Panc1 (cell line): Measurements from ENCODE around the gene AKAP5. TPM values are rescaled to one million over a fixed set of nuclear protein-coding genes. Genes with fewer than 3 reads are reported as not detected.

Experiments
- ATAC-seq: fragments of 200-7000 bp; cut with Tn5 transposase; 2 replicates; pipeline ENCODE4 v1.9.1; 2020; ENCODE audit warnings: mild to moderate bottlenecking, moderate library complexity
- BruUV-seq: library from RNA; stranded (reverse); fragments of 400-500 nt; replicated peaks from 2 replicates; lab custom pipeline; 2021; lab: Mats Ljungman, UMichigan
- CTCF ChIA-PET: fragments of 300-600 bp; sonication (Branson Sonifier 250); formaldehyde crosslinking; loops from one replicate; lab custom pipeline; 2022; ENCODE audit warnings: antibody characterized with exemption; lab: Charles Lee
- POLR2A ChIA-PET: fragments of 300-600 bp; sonication (Branson Sonifier 250); formaldehyde crosslinking; loops from one replicate; lab custom pipeline; 2022; ENCODE audit warnings: antibody characterized with exemption; lab: Charles Lee
- DNase-seq: peaks from one replicate; pipeline ENCODE4 v3.0.0-alpha.2; 2010; ENCODE audit warnings: low read depth, low spot score
- H3K27ac ChIP-seq: 2 replicates; pipeline ENCODE4 v1.5.1; 2011; ENCODE audit warnings: mild to moderate bottlenecking, low read length, inconsistent platforms
- H3K27me3 ChIP-seq: fragments of 200-500 bp; sonication (Bioruptor generic); 2 replicates; pipeline ENCODE4 v1.6.0; 2014; ENCODE audit warnings: low read length, inconsistent platforms; ENCODE audit not compliant: control insufficient read depth, insufficient read depth
- H3K36me3 ChIP-seq: fragments of 200-500 bp; sonication (Bioruptor generic); 2 replicates; pipeline ENCODE4 v1.5.1; 2014; ENCODE audit warnings: inconsistent platforms, mild to moderate bottlenecking, low read length, moderate library complexity; ENCODE audit not compliant: control insufficient read depth, insufficient read depth
- H3K4me1 ChIP-seq: 2 replicates; pipeline ENCODE4 v1.5.1; 2011; ENCODE audit warnings: inconsistent platforms, mild to moderate bottlenecking, low read length, moderate library complexity; ENCODE audit not compliant: control insufficient read depth, insufficient read depth
- H3K4me3 ChIP-seq, 2 experiments: 2 replicates each; pipeline ENCODE4 v1.5.1; 2011 to 2012; ENCODE audit warnings: low read depth in 2 of 2, low read length in 2 of 2, mild to moderate bottlenecking in 2 of 2, inconsistent platforms in 1 of 2, moderate library complexity in 1 of 2
- H3K9me3 ChIP-seq: fragments of 200-500 bp; sonication (Bioruptor generic); 2 replicates; pipeline ENCODE4 v1.5.1; 2014; ENCODE audit warnings: low read depth, mild to moderate bottlenecking, inconsistent platforms, low read length, moderate library complexity; ENCODE audit not compliant: control insufficient read depth, insufficient read depth
- POLR2AphosphoS5 ChIP-seq: IDR thresholded peaks from 2 replicates; pipeline ENCODE4 v1.6.1; 2012; ENCODE audit warnings: mild to moderate bottlenecking, low read depth, low read length, moderate library complexity
- SIN3A ChIP-seq: IDR thresholded peaks from 2 replicates; pipeline ENCODE4 v1.6.1; 2012; ENCODE audit warnings: low read depth, mild to moderate bottlenecking, low read length, moderate library complexity, borderline replicate concordance; ENCODE audit not compliant: insufficient read depth
- TCF7L2 ChIP-seq: IDR thresholded peaks from 2 replicates; pipeline ENCODE4 v1.6.1; 2011; ENCODE audit warnings: mild to moderate bottlenecking, low read depth, low read length, inconsistent platforms
- in situ Hi-C: cut with HindIII; loops from 2 replicates; pipeline ENCODE4 v1.10.0; 2016; ENCODE audit warnings: low sequenced_read_pairs, low pct_unique_long_range_greater_than_20kb
- intact Hi-C: fragments of 100-400 bp; cut with micrococcal nuclease; formaldehyde crosslinking; loops from one replicate; pipeline ENCODE4 v1.10.0; 2022; ENCODE audit not compliant: unreplicated experiment
- total RNA-seq: library from RNA; stranded (reverse); gene quantifications from one replicate; pipeline ENCODE4 v1.2.1, GENCODE V29; 2021; ENCODE audit not compliant: unreplicated experiment
- TF ChIP-seq, protein P1 (sequence below): fragments of 450-650 bp; IDR thresholded peaks from 2 replicates; pipeline ENCODE4 v1.5.1; 2017; ENCODE audit warnings: mild to moderate bottlenecking
- TF ChIP-seq, protein P2 (sequence below), 2 experiments: IDR thresholded peaks; 2 replicates each; pipeline ENCODE4 v1.6.1; 2011 to 2012; ENCODE audit warnings: low read depth in 2 of 2, control low read depth in 1 of 2, low read length in 1 of 2, mild to moderate bottlenecking in 1 of 2, moderate library complexity in 1 of 2; ENCODE audit not compliant: insufficient read depth in 1 of 2

The AKAP5 gene
- total RNA-seq, 1 experiment from 2014 or later: 0.64 TPM

DNA sequence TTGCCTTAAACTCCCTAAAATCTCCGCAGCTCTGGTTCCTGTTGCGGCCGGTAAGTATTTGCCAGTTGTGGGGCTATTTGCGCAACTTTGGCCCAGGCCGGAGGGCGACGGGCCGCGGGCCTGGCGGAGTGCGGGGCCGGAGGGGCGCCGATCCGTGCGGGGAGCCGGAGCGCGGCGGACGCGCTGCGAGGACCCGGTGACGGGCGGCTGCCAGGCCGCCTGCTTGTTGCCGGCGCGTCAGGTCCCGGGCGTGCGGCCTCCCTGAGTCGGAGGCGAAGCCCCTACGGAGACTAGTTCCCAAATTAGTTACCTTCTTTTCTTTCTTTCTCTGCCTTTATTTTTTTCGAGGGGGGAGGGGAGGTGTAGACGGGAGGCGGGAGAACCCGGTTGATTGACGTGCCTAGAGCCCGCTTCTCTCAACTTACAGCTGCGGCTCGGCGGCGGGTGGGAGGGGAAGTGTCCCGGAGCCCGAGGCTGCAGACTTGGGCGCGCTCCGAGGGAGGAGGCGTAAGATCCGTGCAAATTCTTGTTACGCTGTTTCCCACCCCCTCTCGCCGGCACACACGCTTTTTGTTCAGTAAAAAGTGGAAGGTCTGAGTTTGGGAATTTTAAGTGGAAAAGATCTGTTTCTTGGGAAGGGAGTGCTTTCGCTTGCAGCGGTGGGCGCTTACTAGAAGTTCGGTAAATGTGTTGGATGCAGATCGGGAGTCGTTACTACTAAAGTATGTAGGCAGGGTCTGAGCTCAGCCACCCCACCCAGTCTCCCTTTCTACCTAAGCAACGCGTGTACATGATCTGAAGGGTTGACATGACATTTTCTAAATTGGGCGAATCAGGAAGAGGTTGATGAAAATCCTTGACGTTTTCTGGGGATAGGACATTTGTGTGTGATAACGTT lies 39.8 kb downstream of the AKAP5 start:
- ChIA-PET POLR2A (interaction anchor here (0.6 to 0.7 kb wide), 2 partner anchors 62 to 325 kb away, joined by 4 to 6 read pairs; no protein-coding TSS in a partner anchor), CTCF (no interaction called here)
- no TSS peak for BruUV-seq
- Histone ChIP-seq H3K36me3 (peaks cover 9% of the 10 kb centered on the region; the same call in 1 of the 2 replicates), H3K4me3 (peak overlapping the region; percentile 83 to 94), H3K4me1 (peaks cover 41% of the 10 kb centered on the region), H3K27me3 (no peaks in the 10 kb centered on the region), H3K27ac (peak overlapping the region; percentile 91), H3K9me3 (no peaks in the 10 kb centered on the region)
- ATAC-seq (peak; percentile 61), DNase-seq (no peak)
- in situ Hi-C loops (no loop called here), intact Hi-C loops (no loop called here)
- TF ChIP-seq, protein P1, sequence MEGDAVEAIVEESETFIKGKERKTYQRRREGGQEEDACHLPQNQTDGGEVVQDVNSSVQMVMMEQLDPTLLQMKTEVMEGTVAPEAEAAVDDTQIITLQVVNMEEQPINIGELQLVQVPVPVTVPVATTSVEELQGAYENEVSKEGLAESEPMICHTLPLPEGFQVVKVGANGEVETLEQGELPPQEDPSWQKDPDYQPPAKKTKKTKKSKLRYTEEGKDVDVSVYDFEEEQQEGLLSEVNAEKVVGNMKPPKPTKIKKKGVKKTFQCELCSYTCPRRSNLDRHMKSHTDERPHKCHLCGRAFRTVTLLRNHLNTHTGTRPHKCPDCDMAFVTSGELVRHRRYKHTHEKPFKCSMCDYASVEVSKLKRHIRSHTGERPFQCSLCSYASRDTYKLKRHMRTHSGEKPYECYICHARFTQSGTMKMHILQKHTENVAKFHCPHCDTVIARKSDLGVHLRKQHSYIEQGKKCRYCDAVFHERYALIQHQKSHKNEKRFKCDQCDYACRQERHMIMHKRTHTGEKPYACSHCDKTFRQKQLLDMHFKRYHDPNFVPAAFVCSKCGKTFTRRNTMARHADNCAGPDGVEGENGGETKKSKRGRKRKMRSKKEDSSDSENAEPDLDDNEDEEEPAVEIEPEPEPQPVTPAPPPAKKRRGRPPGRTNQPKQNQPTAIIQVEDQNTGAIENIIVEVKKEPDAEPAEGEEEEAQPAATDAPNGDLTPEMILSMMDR: no peak
- TF ChIP-seq SIN3A (no peak), POLR2AphosphoS5 (no peak; the same call in 1 of the 2 replicates), TCF7L2 (no peak; the same call in none of the 2 replicates)
- TF ChIP-seq, protein P2, sequence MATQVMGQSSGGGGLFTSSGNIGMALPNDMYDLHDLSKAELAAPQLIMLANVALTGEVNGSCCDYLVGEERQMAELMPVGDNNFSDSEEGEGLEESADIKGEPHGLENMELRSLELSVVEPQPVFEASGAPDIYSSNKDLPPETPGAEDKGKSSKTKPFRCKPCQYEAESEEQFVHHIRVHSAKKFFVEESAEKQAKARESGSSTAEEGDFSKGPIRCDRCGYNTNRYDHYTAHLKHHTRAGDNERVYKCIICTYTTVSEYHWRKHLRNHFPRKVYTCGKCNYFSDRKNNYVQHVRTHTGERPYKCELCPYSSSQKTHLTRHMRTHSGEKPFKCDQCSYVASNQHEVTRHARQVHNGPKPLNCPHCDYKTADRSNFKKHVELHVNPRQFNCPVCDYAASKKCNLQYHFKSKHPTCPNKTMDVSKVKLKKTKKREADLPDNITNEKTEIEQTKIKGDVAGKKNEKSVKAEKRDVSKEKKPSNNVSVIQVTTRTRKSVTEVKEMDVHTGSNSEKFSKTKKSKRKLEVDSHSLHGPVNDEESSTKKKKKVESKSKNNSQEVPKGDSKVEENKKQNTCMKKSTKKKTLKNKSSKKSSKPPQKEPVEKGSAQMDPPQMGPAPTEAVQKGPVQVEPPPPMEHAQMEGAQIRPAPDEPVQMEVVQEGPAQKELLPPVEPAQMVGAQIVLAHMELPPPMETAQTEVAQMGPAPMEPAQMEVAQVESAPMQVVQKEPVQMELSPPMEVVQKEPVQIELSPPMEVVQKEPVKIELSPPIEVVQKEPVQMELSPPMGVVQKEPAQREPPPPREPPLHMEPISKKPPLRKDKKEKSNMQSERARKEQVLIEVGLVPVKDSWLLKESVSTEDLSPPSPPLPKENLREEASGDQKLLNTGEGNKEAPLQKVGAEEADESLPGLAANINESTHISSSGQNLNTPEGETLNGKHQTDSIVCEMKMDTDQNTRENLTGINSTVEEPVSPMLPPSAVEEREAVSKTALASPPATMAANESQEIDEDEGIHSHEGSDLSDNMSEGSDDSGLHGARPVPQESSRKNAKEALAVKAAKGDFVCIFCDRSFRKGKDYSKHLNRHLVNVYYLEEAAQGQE (IDR thresholded peaks at IDR 0.05; ENCODE audit: insufficient read depth in 1 of 2, low read depth in 2 of 2, low read length in 1 of 2): no peak

DNA sequence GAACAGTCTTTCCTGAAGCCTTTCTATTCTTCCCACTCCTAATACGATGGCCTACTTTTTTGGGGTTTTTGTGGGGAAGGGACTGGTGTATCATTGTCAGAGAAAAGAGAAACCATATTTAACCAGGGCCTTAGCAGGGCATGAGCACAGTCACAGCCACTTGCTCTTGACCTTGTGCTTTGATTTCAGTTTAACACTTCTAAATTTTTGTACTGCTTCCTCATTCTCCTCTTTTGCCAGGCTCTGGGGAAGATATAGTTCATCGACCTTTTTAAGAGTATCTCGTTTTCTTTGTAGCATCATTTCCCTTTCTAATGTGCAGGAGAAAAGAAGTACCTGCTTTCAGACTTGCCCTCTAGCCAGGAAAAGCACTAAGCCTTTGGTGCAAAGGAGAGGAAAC lies 41.4 kb downstream of the AKAP5 start:
- H3K9me3 ChIP-seq: no peaks in the 10 kb centered on the region
- in situ Hi-C loops: no loop called here
- CTCF ChIA-PET: no interaction called here
- peaks cover 9% of the 10 kb centered on the region; the same call in 1 of the 2 replicates for H3K36me3 ChIP-seq
- intact Hi-C loops: no loop called here
- POLR2A ChIA-PET: no interaction called here
- TF ChIP-seq POLR2AphosphoS5 (no peak), TCF7L2 (no peak), SIN3A (no peak)
- TF ChIP-seq, protein P1: no peak
- TF ChIP-seq, protein P2 (IDR thresholded peaks at IDR 0.05; ENCODE audit: insufficient read depth in 1 of 2, low read depth in 2 of 2, low read length in 1 of 2): no peak
- ATAC-seq: no peak
- peak overlapping the region; percentile 83 to 94 for H3K4me3 ChIP-seq
- no TSS peak for BruUV-seq
- H3K27me3 ChIP-seq: no peaks in the 10 kb centered on the region
- H3K27ac ChIP-seq: peak overlapping the region; percentile 81
- DNase-seq: no peak
- peaks cover 40% of the 10 kb centered on the region for H3K4me1 ChIP-seq
